IMR-90 (cell line): ENCODE measurements around the gene FAM89A.

Experiments
- CEBPB ChIP-seq: IDR thresholded peaks from 2 replicates; pipeline ENCODE4 v1.6.1; 2012; ENCODE audit warnings: low read depth, low read length, improper control_type of control experiment
- SMC3 ChIP-seq: fragments of 150-350 bp; IDR thresholded peaks from 2 replicates; pipeline ENCODE4 v1.6.1; 2016; ENCODE audit warnings: low read depth, mild to moderate bottlenecking, antibody characterized with exemption, low read length, moderate library complexity

- TF ChIP-seq CEBPB, result no peak
- TF ChIP-seq SMC3, result no peak
Observed at GRCh38 chr1:231013391-231014015, 26.6 kb downstream of the FAM89A start.
